SU-DHL-6 (cell line): ENCODE measurements around the gene LNX1.

Experiments
- H2AFZ ChIP-seq: fragments of 200-600 bp; sonication (generic); 2 replicates; pipeline ENCODE4 v1.6.1; 2014; ENCODE audit warnings: low read depth, mild to moderate bottlenecking, moderate library complexity, mixed read lengths, antibody characterized with exemption, low read length; ENCODE audit not compliant: severe bottlenecking
- H3F3A ChIP-seq: fragments of 200-600 bp; shearing (Covaris generic); 2 replicates; pipeline ENCODE4 v1.6.0; 2016; ENCODE audit warnings: antibody characterized with exemption, mild to moderate bottlenecking; ENCODE audit not compliant: insufficient read depth
- H3K27ac ChIP-seq: fragments of 200-600 bp; sonication (generic); 2 replicates; pipeline ENCODE4 v1.5.1; 2016; ENCODE audit warnings: low read depth, mild to moderate bottlenecking, low read length, moderate library complexity, mixed read lengths
- H3K27me3 ChIP-seq: fragments of 200-600 bp; sonication (generic), shearing (Covaris generic); 2 replicates; pipeline ENCODE4 v1.6.0; 2014; ENCODE audit warnings: mild to moderate bottlenecking, low read length
- H3K36me3 ChIP-seq: fragments of 200-600 bp; sonication (generic); 2 replicates; pipeline ENCODE4 v1.6.1; 2014; ENCODE audit warnings: mild to moderate bottlenecking, low read length, mixed read lengths
- H3K4me2 ChIP-seq: fragments of 300-600, 200-600 bp; shearing (Covaris generic), sonication (generic); 2 replicates; pipeline ENCODE4 v1.6.0; 2014; ENCODE audit warnings: low read length, low read depth, mild to moderate bottlenecking; ENCODE audit not compliant: poor library complexity, severe bottlenecking
- H3K4me3 ChIP-seq: fragments of 200-600 bp; sonication (generic); 2 replicates; pipeline ENCODE4 v1.5.1; 2014; ENCODE audit warnings: antibody characterized with exemption, low read length, mild to moderate bottlenecking, mixed read lengths; ENCODE audit not compliant: insufficient read depth, poor library complexity, severe bottlenecking
- H3K79me2 ChIP-seq: fragments of 200-600 bp; sonication (generic); 2 replicates; pipeline ENCODE4 v1.6.1; 2014; ENCODE audit warnings: mild to moderate bottlenecking, low read length, moderate library complexity; ENCODE audit not compliant: insufficient read depth
- H3K9ac ChIP-seq: fragments of 200-600 bp; sonication (generic); 2 replicates; pipeline ENCODE4 v1.7.0; 2014; ENCODE audit warnings: mild to moderate bottlenecking, low read length
- H3K9me2 ChIP-seq: fragments of 200-600 bp; sonication (generic); replicated peaks from 2 replicates; pipeline ENCODE4 v1.6.1; 2014; ENCODE audit warnings: low read length; ENCODE audit not compliant: insufficient read depth
- H3K9me3 ChIP-seq: fragments of 200-600 bp; sonication (generic); 2 replicates; pipeline ENCODE4 v1.6.1; 2014; ENCODE audit warnings: low read length, mixed read lengths; ENCODE audit not compliant: insufficient read depth
- H4K20me1 ChIP-seq: fragments of 200-600 bp; sonication (generic); 2 replicates; pipeline ENCODE4 v1.6.1; 2014; ENCODE audit warnings: low read depth, mild to moderate bottlenecking, antibody characterized with exemption, low read length, moderate library complexity, mixed read lengths
- EZH2phosphoT487 ChIP-seq: fragments of 200-600 bp; sonication (generic), shearing (Covaris generic); conservative IDR thresholded peaks from 2 replicates; pipeline ENCODE4 v1.6.1; 2018; ENCODE audit warnings: mild to moderate bottlenecking, antibody characterized with exemption, low read length, moderate library complexity, mixed read lengths
- TF ChIP-seq, protein P1 (sequence below): fragments of 200-600 bp; sonication (generic); IDR thresholded peaks from one replicate; pipeline ENCODE4 v1.5.1; 2017; ENCODE audit warnings: antibody characterized with exemption, mild to moderate bottlenecking, low read length, moderate library complexity; ENCODE audit not compliant: insufficient read depth, poor library complexity, severe bottlenecking

LNX1 gene

DNA sequence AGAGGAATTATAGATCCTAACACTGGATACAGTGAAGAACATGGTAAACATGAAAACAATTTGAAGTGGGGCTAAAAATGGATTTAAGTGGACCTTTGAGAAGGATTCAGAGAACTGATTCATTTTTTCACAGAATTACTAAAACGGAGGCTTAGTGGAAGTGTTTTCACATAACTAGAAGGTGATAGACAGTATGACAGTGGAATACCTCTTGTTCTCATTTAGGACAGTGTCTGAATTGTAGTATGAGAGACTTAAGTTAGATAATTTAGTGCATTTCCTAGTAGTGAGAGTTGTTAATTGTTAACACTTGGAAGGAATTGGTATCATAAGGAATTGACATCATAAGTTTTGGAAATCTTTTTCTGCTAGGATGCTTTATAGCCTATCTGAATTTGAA is 149.7 kb downstream of the LNX1 start:
- H3K27me3 ChIP-seq: no peaks in the 10 kb centered on the region
- no peaks in the 10 kb centered on the region for H4K20me1 ChIP-seq
- H3K9me3 ChIP-seq: no peaks in the 10 kb centered on the region
- no peaks in the 10 kb centered on the region for H3K9me2 ChIP-seq
- no peak overlapping the region for H3K9ac ChIP-seq
- H3K4me3 ChIP-seq: no peak overlapping the region
- peaks cover 8% of the 10 kb centered on the region; the same call in 1 of the 2 replicates for H3K36me3 ChIP-seq
- peaks cover 4% of the 10 kb centered on the region; the same call in 1 of the 2 replicates for H3K79me2 ChIP-seq
- no peak overlapping the region for H3K4me2 ChIP-seq
- TF ChIP-seq, protein P1, sequence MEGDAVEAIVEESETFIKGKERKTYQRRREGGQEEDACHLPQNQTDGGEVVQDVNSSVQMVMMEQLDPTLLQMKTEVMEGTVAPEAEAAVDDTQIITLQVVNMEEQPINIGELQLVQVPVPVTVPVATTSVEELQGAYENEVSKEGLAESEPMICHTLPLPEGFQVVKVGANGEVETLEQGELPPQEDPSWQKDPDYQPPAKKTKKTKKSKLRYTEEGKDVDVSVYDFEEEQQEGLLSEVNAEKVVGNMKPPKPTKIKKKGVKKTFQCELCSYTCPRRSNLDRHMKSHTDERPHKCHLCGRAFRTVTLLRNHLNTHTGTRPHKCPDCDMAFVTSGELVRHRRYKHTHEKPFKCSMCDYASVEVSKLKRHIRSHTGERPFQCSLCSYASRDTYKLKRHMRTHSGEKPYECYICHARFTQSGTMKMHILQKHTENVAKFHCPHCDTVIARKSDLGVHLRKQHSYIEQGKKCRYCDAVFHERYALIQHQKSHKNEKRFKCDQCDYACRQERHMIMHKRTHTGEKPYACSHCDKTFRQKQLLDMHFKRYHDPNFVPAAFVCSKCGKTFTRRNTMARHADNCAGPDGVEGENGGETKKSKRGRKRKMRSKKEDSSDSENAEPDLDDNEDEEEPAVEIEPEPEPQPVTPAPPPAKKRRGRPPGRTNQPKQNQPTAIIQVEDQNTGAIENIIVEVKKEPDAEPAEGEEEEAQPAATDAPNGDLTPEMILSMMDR: no peak
- TF ChIP-seq EZH2phosphoT487: no peak
- H2AFZ ChIP-seq: no peak overlapping the region
- no peak overlapping the region for H3K27ac ChIP-seq
- H3F3A ChIP-seq: no peaks in the 10 kb centered on the region; the same call in 1 of the 2 replicates

DNA sequence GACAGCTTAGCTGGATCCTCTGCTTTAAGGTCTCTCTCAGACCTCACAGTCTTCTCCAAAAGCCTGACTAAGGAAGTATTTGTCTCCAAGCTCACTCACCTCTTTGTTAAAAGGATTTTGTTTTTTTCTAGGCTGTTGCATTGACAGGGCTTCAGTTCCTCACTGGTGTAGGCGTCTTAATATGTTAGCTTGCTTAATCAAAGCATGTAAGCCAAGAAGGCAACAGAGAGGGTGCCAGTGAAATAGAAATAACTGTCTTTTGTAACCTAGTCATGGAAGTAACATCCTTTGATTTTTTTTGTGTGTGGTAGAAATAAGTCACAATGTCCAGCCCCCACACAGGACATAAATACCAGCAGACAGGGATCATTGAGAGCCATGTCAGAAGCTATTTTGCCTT is 155.0 kb downstream of the LNX1 start:
- H3K27ac ChIP-seq: no peak overlapping the region
- H2AFZ ChIP-seq: no peak overlapping the region
- no peaks in the 10 kb centered on the region for H4K20me1 ChIP-seq
- H3K9me2 ChIP-seq: no peaks in the 10 kb centered on the region
- no peak overlapping the region for H3K4me3 ChIP-seq
- H3K9me3 ChIP-seq: no peaks in the 10 kb centered on the region
- no peak overlapping the region for H3K9ac ChIP-seq
- H3K36me3 ChIP-seq: no peaks in the 10 kb centered on the region
- no peaks in the 10 kb centered on the region for H3K27me3 ChIP-seq
- no peak overlapping the region for H3K4me2 ChIP-seq
- TF ChIP-seq, protein P1: no peak
- TF ChIP-seq EZH2phosphoT487: no peak
- H3K79me2 ChIP-seq: peaks cover 4% of the 10 kb centered on the region; the same call in 1 of the 2 replicates
- no peaks in the 10 kb centered on the region; the same call in 1 of the 2 replicates for H3F3A ChIP-seq

DNA sequence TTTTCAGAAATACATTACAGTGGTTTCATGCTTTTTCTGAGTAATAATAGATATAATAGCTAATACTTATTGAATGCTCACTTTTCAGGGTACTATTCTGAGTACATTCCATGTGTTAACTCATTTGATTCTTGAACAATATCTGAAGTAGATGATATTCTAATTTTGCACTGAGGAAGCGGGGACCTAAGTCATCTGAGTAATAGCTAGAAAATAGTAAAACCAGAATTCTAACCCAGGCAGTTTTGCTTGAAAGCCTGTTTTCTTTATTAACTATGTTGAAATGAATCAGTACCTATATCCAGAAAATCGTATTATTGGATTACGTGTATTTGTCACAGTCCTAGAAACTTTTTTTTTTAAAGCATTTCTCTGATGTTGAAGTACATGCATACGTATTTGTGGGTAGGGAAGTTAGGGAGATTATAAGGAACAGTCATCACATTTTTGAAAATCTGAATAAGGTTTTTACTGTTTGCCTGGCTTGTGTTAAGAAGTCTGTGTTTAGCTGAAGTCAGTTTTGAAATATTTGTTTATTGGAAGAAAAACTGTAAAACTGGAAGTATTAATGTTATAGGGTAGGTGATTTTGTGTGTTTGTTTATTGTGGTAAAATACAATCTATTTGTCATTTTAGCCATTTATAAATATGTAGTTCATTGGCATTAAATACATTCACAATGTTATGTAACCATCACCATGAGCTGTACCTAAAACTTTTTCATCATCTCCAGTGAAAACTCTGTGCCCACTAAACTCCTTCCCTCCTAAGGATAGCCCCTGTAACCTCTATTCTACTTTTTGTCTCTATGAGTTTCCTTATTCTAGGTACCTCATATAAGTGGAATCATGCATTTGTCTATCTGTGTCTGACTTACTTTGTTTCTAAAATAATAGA is 158.5 kb downstream of the LNX1 start:
- TF ChIP-seq, protein P1: no peak
- TF ChIP-seq EZH2phosphoT487: no peak
- Histone ChIP-seq H2AFZ (no peak overlapping the region), H3K27me3 (no peaks in the 10 kb centered on the region), H3K4me2 (no peak overlapping the region), H3K9me2 (no peaks in the 10 kb centered on the region), H3F3A (no peaks in the 10 kb centered on the region), H3K9me3 (no peaks in the 10 kb centered on the region), H3K4me3 (no peak overlapping the region), H3K36me3 (peaks cover 14% of the 10 kb centered on the region; the same call in 1 of the 2 replicates), H4K20me1 (no peaks in the 10 kb centered on the region), H3K79me2 (no peaks in the 10 kb centered on the region), H3K9ac (no peak overlapping the region), H3K27ac (no peak overlapping the region)
